NB4 (cell line): ENCODE measurements around the gene DAPK1.

Experiments used
- MYC ChIP-seq: IDR thresholded peaks from 2 replicates; pipeline ENCODE4 v1.6.1; 2011; ENCODE audit warnings: low read depth, low read length
- POLR2A ChIP-seq: IDR thresholded peaks from 2 replicates; pipeline ENCODE4 v1.6.1; 2011; ENCODE audit warnings: mild to moderate bottlenecking; ENCODE audit not compliant: insufficient read length; ENCODE audit errors: extremely low read depth
- TF ChIP-seq, protein P1 (sequence below): IDR thresholded peaks from one replicate; pipeline ENCODE4 v1.5.1; 2012; ENCODE audit warnings: low read depth, low read length
- TF ChIP-seq, protein P2 (sequence below): IDR thresholded peaks from 2 replicates; pipeline ENCODE4 v1.6.1; 2011; ENCODE audit warnings: low read depth, low read length

DNA sequence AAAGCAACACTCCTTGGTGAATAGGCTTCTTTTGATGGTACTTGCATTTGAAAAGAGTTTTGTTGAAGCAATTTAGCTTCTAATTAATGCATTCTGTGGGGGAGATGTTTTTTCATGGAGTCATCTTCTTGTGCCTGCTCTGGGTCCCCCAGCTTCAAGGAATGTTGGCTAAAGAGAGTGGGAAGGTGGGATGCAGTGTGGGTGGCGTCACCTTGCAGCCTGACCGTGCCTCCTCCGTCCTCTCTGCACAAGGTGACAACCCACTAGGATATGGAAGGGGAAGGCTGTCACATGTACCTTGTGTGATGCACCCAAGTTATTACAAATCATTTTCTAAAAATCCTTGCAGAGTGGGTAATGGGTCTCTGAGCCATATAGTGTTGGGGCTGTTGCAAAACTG lies 70.7 kb downstream of the DAPK1 start:
- TF ChIP-seq, protein P1, sequence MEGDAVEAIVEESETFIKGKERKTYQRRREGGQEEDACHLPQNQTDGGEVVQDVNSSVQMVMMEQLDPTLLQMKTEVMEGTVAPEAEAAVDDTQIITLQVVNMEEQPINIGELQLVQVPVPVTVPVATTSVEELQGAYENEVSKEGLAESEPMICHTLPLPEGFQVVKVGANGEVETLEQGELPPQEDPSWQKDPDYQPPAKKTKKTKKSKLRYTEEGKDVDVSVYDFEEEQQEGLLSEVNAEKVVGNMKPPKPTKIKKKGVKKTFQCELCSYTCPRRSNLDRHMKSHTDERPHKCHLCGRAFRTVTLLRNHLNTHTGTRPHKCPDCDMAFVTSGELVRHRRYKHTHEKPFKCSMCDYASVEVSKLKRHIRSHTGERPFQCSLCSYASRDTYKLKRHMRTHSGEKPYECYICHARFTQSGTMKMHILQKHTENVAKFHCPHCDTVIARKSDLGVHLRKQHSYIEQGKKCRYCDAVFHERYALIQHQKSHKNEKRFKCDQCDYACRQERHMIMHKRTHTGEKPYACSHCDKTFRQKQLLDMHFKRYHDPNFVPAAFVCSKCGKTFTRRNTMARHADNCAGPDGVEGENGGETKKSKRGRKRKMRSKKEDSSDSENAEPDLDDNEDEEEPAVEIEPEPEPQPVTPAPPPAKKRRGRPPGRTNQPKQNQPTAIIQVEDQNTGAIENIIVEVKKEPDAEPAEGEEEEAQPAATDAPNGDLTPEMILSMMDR: no peak
- TF ChIP-seq POLR2A (no peak), MYC (no peak)
- TF ChIP-seq, protein P2, sequence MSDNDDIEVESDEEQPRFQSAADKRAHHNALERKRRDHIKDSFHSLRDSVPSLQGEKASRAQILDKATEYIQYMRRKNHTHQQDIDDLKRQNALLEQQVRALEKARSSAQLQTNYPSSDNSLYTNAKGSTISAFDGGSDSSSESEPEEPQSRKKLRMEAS: no peak
